Kidney (tissue), 14 donors: ENCODE data around the gene USP22. TPM values are rescaled to one million over a fixed set of nuclear protein-coding genes. Genes with fewer than 3 reads are reported as not detected.

Experiments
- DNase-seq, 5 donors: peaks; one replicate each; pipeline ENCODE4 v3.0.0-alpha.2; 2013 to 2020
- FAIRE-seq: peaks from 2 replicates; lab custom pipeline; 2012; peaks lifted over from hg19 to GRCh38; lab: Jason Lieb, UNC
- H3K27ac ChIP-seq, 2 donors: one replicate each; pipeline ENCODE4 v1.7.0; 2013; ENCODE audit warnings: low read depth in 2 of 2, low read length in 2 of 2, inconsistent platforms in 1 of 2
- H3K27me3 ChIP-seq: one replicate; pipeline ENCODE4 v1.7.1; 2013; ENCODE audit warnings: low read length, inconsistent platforms; ENCODE audit not compliant: control insufficient read depth, insufficient read depth
- H3K36me3 ChIP-seq, 3 donors: one replicate each; pipeline versions ENCODE4 v1.7.0 to v1.7.1; 2013; ENCODE audit warnings: low read length in 3 of 3, control low read depth in 1 of 3, inconsistent platforms in 1 of 3; ENCODE audit not compliant: insufficient read depth in 3 of 3, control insufficient read depth in 2 of 3
- H3K4me1 ChIP-seq, 3 donors: one replicate each; pipeline versions ENCODE4 v1.7.0 to v1.7.1; 2013; ENCODE audit warnings: low read length in 3 of 3, inconsistent platforms in 1 of 3, low read depth in 1 of 3; ENCODE audit not compliant: control insufficient read depth in 2 of 3, insufficient read depth in 2 of 3
- H3K4me3 ChIP-seq, 3 donors: one replicate each; pipeline versions ENCODE4 v1.7.0 to v1.8.1; 2013; ENCODE audit warnings: low read length in 3 of 3, control low read depth in 1 of 3, inconsistent platforms in 1 of 3
- H3K9ac ChIP-seq, 3 donors: one replicate each; pipeline versions ENCODE4 v1.7.0 to v1.7.1; 2013; ENCODE audit warnings: low read length in 3 of 3, control low read depth in 1 of 3, inconsistent platforms in 1 of 3
- H3K9me3 ChIP-seq, 3 donors: one replicate each; pipeline versions ENCODE4 v1.7.0 to v1.7.1; 2013; ENCODE audit warnings: low read length in 3 of 3, control low read depth in 1 of 3, inconsistent platforms in 1 of 3; ENCODE audit not compliant: control insufficient read depth in 2 of 3, insufficient read depth in 1 of 3
- intact Hi-C: fragments of 100-400 bp; cut with DNase I; formaldehyde crosslinking; loops from one replicate; pipeline ENCODE4 v1.11.1; 2022
- polyA plus RNA-seq: library from polyadenylated mRNA; stranded (reverse); fragments of 350-450 nt; fragmentation: Illumina TruSeq; extraction: RNeasy Lipid Tissue Mini Kit (QIAGEN cat#74804); gene quantifications from one replicate; pipeline ENCODE4 v1.2.3, GENCODE V29; 2014; ENCODE audit warnings: low read depth, low replicate concordance; ENCODE audit not compliant: insufficient read depth
- total RNA-seq: library from RNA; stranded (reverse); fragmentation: NEBNext Ultra II Directional; extraction: Animal tissue kit (Norgen Biotek cat#: 25700); gene quantifications from one replicate; pipeline ENCODE4 v1.2.1, GENCODE V29; 2021
- TF ChIP-seq, protein P1 (sequence below): IDR thresholded peaks from 3 replicates; pipeline ENCODE4 v1.5.1; 2012; ENCODE audit warnings: mild to moderate bottlenecking, moderate library complexity, borderline replicate concordance; ENCODE audit not compliant: insufficient read depth; ENCODE audit errors: extremely low read depth
- donor health status: control.
- donor health status: control.
- donor health status: control.
- donor health status: control.
- donor health status: control.
- donor health status: DM: yes; HTN: yes; CAD: no.
- donor health status: Normal renal cell carcinoma (clear cell type).

USP22 gene
- total and polyA plus RNA-seq, 2 donors from 2014 or later = 47.8 to 176 TPM

DNA sequence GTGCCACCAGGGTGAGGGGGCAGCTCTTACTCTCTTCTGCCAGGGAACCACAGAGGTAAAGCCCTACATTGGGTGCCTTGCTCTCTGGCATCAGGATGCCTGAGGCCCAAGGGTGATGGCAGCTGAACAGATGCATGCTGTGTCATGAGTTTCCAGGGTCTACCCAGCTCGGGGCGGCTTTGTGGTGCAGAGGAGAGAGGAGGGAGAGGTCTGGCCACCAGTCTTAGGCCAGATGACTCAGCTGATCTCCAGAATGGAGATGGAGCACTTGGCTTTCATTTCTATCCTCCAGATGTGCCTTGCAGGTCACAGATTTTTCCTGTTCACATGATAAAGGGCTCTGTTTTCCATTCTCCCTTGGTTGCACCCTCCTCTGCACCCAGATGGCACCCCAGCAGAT is 23.6 kb upstream of the USP22 start:
- intact Hi-C loops = no loop called here

DNA sequence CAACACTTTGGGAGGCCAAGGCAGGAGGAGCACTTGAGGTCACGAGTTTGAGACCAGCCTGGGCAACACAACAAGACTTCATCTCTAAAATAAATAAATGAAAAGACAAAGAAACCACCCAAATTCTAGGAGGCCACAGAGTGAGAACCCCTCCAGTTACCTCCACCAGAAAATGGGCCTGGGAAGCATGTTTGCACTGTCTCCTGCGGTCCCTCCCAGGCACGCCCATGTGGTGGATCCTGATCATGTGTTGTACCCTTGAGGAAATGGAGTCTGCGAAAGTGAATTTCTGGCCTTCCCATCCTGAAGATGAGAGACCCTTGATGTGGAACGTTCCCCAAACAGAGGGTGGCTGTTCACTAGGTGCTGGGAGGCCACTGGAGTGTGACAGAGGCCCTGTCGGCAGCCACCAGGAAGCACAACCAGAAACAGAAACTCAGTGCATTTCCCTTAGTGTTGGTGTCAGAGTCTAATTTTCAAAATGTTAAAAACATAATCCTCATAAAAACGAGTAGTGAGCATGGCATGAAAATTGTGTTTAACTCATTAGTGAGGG is 19.2 kb upstream of the USP22 start:
- Histone ChIP-seq H3K9me3 (no peaks in the 10 kb centered on the region), H3K4me3 (no peak overlapping the region), H3K27me3 (no peaks in the 10 kb centered on the region), H3K27ac (no peak overlapping the region), H3K9ac (no peak overlapping the region), H3K4me1 (no peaks in the 10 kb centered on the region), H3K36me3 (no peaks in the 10 kb centered on the region)
- intact Hi-C loops = no loop called here
- no peak for FAIRE-seq
- TF ChIP-seq, protein P1, sequence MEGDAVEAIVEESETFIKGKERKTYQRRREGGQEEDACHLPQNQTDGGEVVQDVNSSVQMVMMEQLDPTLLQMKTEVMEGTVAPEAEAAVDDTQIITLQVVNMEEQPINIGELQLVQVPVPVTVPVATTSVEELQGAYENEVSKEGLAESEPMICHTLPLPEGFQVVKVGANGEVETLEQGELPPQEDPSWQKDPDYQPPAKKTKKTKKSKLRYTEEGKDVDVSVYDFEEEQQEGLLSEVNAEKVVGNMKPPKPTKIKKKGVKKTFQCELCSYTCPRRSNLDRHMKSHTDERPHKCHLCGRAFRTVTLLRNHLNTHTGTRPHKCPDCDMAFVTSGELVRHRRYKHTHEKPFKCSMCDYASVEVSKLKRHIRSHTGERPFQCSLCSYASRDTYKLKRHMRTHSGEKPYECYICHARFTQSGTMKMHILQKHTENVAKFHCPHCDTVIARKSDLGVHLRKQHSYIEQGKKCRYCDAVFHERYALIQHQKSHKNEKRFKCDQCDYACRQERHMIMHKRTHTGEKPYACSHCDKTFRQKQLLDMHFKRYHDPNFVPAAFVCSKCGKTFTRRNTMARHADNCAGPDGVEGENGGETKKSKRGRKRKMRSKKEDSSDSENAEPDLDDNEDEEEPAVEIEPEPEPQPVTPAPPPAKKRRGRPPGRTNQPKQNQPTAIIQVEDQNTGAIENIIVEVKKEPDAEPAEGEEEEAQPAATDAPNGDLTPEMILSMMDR = no peak
- no peak for DNase-seq

More for the DNA sequence above, 23.6 kb upstream of the USP22 start:
- H3K9ac ChIP-seq = no peak overlapping the region
- no peaks in the 10 kb centered on the region for H3K36me3 ChIP-seq
- H3K9me3 ChIP-seq = no peaks in the 10 kb centered on the region
- no peak for DNase-seq
- no peak for FAIRE-seq
- no peaks in the 10 kb centered on the region for H3K27me3 ChIP-seq
- TF ChIP-seq, protein P1 = no peak
- no peaks in the 10 kb centered on the region for H3K4me1 ChIP-seq
- no peak overlapping the region for H3K27ac ChIP-seq
- H3K4me3 ChIP-seq = no peak overlapping the region

DNA sequence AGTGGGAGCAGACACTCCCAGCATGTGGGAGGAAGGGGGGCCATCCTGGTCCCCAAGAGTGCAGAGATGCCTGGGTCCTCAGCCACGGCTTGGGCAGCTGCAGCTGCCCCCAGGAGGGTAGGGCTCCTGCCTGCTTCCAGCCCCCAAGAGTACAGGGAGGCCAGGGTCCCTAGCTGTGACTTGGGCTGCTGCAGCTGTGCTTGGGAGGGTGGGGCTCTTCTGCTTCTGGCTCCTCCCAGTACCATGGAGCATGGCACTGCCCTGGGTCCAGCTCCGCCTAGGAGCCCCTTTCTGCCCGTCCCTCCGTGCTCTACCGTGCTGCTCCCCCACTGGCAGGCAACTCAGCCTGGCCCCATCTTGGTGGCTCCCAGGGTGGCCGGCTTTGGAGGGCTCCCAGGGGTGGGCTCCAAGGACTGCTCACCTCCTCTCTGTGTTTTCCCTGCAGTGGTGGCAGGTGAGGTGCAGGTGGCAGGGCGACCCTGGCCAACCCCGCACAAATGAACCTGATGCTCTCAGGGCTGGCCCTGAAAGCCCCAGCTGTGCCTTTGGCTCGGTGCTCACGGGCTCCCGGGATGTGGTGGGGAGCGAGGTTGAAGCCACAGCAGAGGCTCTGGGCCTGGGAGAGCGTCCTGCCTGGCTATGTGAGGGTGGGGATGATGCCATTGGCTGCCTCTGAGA is 18.5 kb upstream of the USP22 start:
- FAIRE-seq (no peak), DNase-seq (no peak)
- Histone ChIP-seq H3K27me3 (no peaks in the 10 kb centered on the region), H3K27ac (no peak overlapping the region), H3K4me3 (no peak overlapping the region), H3K9me3 (no peaks in the 10 kb centered on the region), H3K4me1 (no peaks in the 10 kb centered on the region), H3K9ac (no peak overlapping the region), H3K36me3 (no peaks in the 10 kb centered on the region)
- intact Hi-C loops = no loop called here
- TF ChIP-seq, protein P1 = no peak

DNA sequence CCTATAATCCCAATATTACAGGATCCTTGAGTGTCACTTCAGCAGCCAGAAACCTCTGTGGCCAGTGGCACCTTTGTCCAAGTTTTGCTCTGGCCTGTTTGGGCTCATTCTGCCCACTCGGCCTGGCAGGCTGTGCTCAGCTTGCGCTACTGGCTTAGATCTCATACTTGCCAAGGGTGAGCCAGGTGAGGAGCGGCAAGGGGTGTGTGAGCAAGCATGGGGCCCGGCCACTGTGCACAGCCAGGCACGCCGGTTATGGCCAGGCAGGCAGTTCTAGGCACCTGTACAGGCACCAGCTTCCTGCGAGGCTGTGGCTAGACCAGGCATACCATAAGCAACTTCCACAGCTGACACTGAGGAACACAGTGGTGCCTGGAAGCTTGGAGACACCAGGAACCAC is 16.9 kb upstream of the USP22 start:
- DNase-seq = no peak

More for the DNA sequence above, 16.9 kb upstream of the USP22 start:
- Histone ChIP-seq H3K27me3 (no peaks in the 10 kb centered on the region), H3K4me3 (no peak overlapping the region), H3K27ac (no peak overlapping the region), H3K4me1 (no peaks in the 10 kb centered on the region), H3K36me3 (no peaks in the 10 kb centered on the region), H3K9ac (no peak overlapping the region), H3K9me3 (no peaks in the 10 kb centered on the region)
- FAIRE-seq = no peak
- TF ChIP-seq, protein P1 = no peak
- intact Hi-C loops = no loop called here
